Mesothelial cell of epicardium (in vitro differentiated cells): ENCODE measurements around the gene CUL4A. TPM values are rescaled to one million over a fixed set of nuclear protein-coding genes. Genes with fewer than 3 reads are reported as not detected.
A peak's percentile ranks its signal among the peaks of the same experiment; 100 is the strongest.
"Not testable (repeated sequence)": the region's sequence is repeated elsewhere in the genome, so short reads cannot be mapped to it uniquely, and the experiment has no call there.

Source experiments
- DNase-seq, 2 experiments: peaks; one replicate each; pipeline ENCODE4 v3.0.0; 2021; ENCODE audit warnings: low spot score in 2 of 2; ENCODE audit not compliant: unreplicated experiment in 2 of 2
- H3K27ac Mint-ChIP-seq: 2 replicates; pipeline ENCODE4 v1.8.0; 2021; ENCODE audit warnings: mixed read lengths
- H3K27me3 Mint-ChIP-seq: 2 replicates; pipeline ENCODE4 v1.8.0; 2021; ENCODE audit warnings: low read depth, mixed read lengths
- H3K36me3 Mint-ChIP-seq: 2 replicates; pipeline ENCODE4 v1.8.0; 2021; ENCODE audit warnings: mixed read lengths
- H3K4me1 Mint-ChIP-seq: 2 replicates; pipeline ENCODE4 v1.8.0; 2021; ENCODE audit warnings: mixed read lengths
- H3K4me3 Mint-ChIP-seq: 2 replicates; pipeline ENCODE4 v1.8.0; 2021; ENCODE audit warnings: mild to moderate bottlenecking, moderate library complexity, mixed read lengths
- H3K9me3 Mint-ChIP-seq: 2 replicates; pipeline ENCODE4 v1.8.0; 2021; ENCODE audit warnings: mixed read lengths
- total RNA-seq: library from RNA; stranded (reverse); gene quantifications from 3 replicates; pipeline ENCODE4 v1.2.1, GENCODE V29; 2021
- TF ChIP-seq, protein P1 (sequence below): fragments of 200-600 bp; sonication (generic); IDR thresholded peaks from one replicate; pipeline ENCODE4 v1.5.0; 2021; ENCODE audit warnings: antibody characterized with exemption; ENCODE audit not compliant: unreplicated experiment

Gene CUL4A
- total RNA-seq = 74.4 to 79.8 TPM (median 75.3 TPM) in 3 replicates

DNA sequence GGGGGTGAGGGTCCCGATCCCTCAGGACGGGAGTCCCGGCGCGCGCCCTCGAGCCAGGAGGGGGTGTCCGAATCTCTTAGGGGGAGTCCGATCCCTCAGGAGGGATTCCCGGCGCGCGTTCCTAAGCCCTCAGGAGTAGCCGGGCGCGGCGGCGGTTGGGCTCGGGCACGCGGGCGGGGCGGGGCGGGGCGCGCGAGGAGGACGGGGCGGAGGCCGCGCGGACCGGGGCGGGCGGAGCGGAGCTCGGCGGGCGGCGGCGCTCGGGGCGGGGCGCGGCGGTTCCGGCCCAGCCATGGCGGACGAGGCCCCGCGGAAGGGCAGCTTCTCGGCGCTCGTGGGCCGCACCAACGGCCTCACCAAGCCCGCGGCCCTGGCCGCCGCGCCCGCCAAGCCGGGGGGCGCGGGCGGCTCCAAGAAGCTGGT, at the start of gene CUL4A:
Gene CUL4A, plus strand, starts transcription at position 278 of the 423 bp plus-strand sequence. Its CDS starts 15 bp downstream, at position 293.
- Mint-ChIP-seq H3K4me3 (peak within 1 kb of the TSS; percentile 87), H3K27me3 (no peaks in the 10 kb centered on the region), H3K27ac (peak within 1 kb of the TSS; percentile 87), H3K4me1 (peaks cover 40% of the 10 kb centered on the region), H3K9me3 (no peaks in the 10 kb centered on the region), H3K36me3 (peaks cover 9% of the 10 kb centered on the region)
- DNase-seq = peak; percentile 75 to 76
- TF ChIP-seq, protein P1, sequence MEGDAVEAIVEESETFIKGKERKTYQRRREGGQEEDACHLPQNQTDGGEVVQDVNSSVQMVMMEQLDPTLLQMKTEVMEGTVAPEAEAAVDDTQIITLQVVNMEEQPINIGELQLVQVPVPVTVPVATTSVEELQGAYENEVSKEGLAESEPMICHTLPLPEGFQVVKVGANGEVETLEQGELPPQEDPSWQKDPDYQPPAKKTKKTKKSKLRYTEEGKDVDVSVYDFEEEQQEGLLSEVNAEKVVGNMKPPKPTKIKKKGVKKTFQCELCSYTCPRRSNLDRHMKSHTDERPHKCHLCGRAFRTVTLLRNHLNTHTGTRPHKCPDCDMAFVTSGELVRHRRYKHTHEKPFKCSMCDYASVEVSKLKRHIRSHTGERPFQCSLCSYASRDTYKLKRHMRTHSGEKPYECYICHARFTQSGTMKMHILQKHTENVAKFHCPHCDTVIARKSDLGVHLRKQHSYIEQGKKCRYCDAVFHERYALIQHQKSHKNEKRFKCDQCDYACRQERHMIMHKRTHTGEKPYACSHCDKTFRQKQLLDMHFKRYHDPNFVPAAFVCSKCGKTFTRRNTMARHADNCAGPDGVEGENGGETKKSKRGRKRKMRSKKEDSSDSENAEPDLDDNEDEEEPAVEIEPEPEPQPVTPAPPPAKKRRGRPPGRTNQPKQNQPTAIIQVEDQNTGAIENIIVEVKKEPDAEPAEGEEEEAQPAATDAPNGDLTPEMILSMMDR = no peak

DNA sequence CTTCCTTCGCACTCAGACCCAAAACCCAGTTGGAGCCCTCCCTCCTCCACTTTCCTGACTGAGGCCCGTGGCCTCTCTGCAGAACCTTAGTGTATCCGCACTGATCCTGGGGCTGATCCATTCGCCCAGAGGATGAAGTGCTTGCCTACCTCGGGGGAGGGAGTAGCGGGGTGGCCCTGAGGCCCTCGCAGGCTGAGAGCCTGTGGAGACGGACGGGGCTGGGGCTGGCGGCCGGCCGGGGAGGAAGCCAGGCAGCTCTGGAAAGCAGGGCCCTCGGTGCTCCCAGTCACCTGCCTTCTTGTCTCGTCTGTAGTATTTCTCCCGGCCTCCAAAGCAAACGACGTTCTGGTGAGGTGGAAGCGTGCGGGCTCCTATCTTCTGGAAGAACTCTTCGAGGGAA, 49.7 kb upstream of the CUL4A start:
- Mint-ChIP-seq H3K27ac (no peak overlapping the region), H3K9me3 (peaks cover 5% of the 10 kb centered on the region), H3K4me3 (no peak overlapping the region), H3K27me3 (peaks cover 37% of the 10 kb centered on the region), H3K4me1 (peaks cover 7% of the 10 kb centered on the region), H3K36me3 (no peaks in the 10 kb centered on the region)
- TF ChIP-seq, protein P1 = no peak
- no peak for DNase-seq

DNA sequence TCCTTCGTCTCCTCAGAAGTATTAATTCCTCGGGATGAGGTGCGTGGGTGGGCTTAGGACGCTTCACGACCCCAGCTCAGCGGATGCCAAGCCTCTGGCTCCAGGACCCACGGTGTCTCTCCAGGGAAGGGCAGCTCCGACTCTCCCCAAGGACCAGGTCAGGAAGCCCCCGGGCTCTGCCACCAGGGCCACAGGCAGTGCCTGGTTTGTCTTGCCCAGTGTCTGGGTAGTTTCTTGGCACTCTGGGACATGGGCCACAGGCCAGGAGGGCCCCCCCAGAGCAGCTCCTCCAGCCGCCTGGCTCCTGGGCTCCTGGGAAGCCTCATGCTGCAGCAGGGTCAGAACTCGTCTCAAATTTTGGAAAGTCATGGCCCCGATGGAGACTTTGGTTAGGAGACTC, 48.4 kb upstream of the CUL4A start:
- H3K4me1 Mint-ChIP-seq = peaks cover 5% of the 10 kb centered on the region
- H3K27me3 Mint-ChIP-seq = peaks cover 37% of the 10 kb centered on the region
- no peaks in the 10 kb centered on the region for H3K9me3 Mint-ChIP-seq
- H3K4me3 Mint-ChIP-seq = no peak overlapping the region
- H3K27ac Mint-ChIP-seq = no peak overlapping the region
- H3K36me3 Mint-ChIP-seq = no peaks in the 10 kb centered on the region
- TF ChIP-seq, protein P1 = no peak
- no peak for DNase-seq

DNA sequence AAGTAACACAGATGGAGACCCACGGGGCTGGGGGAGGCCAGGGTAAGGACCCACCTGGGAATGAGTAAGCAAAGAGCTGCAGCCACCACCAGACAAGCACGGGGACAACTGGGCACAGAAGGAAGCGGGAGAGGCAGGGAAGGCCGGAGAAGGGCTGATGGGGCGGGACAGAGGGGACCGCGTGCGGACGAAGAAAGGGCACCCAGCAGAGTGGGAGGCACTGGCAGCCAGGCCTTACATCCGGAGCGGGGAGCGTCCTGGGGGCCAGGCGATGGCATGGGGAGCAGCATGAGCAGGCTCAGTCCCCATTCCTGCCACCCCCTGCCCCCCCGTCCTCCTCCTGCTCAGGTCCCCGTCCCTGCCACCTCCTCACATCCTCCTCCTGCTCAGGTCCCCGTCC, 48.0 kb upstream of the CUL4A start:
- no peak for DNase-seq
- H3K27ac Mint-ChIP-seq = no peak overlapping the region
- peaks cover 5% of the 10 kb centered on the region for H3K4me1 Mint-ChIP-seq
- no peak overlapping the region for H3K4me3 Mint-ChIP-seq
- peaks cover 3% of the 10 kb centered on the region for H3K36me3 Mint-ChIP-seq
- no peaks in the 10 kb centered on the region for H3K9me3 Mint-ChIP-seq
- peaks cover 37% of the 10 kb centered on the region for H3K27me3 Mint-ChIP-seq
- TF ChIP-seq, protein P1 = no peak

DNA sequence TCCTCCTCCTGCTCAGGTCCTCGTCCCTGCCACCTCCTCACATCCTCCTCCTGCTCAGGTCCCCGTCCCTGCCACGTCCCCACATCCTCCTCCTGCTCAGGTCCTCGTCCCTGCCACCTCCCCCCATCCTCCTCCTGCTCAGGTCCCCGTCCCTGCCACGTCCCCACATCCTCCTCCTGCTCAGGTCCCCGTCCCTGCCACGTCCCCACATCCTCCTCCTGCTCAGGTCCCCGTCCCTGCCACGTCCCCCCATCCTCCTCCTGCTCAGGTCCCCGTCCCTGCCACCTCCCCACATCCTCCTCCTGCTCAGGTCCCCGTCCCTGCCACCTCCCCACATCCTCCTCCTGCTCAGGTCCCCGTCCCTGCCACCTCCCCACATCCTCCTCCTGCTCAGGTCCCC, 47.4 kb upstream of the CUL4A start:
- not testable (repeated sequence) for H3K36me3 Mint-ChIP-seq, H3K9me3 Mint-ChIP-seq, DNase-seq, H3K27ac Mint-ChIP-seq, H3K4me3 Mint-ChIP-seq, H3K4me1 Mint-ChIP-seq
- H3K27me3 Mint-ChIP-seq = peaks cover 37% of the 10 kb centered on the region

DNA sequence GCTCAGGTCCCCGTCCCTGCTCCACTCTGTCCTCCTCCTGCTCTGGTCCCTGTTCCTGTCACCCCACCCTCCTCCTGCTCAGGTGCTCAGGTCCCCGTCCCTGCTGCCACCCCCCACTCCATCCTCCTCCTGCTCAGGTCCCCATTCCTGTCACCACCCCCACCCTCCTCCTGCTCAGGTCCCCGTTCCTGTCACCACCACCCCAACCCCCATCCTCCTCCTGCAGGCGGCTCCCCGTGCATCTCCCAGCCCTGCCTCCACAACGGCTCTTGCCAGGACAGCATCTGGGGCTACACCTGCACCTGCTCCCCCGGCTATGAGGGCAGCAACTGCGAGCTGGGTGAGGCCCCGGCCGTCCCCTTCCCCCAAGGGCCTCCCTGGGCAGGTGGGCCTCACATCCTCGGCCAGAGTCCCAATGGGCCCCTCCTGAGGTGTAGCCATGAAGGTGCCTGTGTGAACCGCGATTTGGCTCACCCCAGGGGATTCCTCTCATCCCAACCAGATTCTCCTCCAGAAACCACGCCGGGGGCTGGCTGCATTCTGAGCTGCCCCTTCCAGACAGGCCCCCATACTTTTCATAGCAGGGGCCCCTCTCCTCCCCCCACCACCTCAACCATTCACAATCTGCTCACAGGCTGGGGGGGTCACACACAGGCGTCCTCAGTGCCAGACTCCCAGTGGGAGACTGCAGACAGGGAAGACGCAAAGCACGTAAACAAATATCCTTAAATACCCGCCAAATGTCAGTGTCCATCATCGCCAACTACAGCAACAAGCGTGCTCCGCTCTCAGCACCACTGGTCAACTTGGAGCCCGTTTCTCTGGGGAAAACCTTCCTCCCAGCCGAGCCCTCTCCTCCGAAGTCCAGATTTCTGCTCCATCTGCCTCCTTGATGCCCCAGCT, 46.4 kb upstream of the CUL4A start:
- no peak for DNase-seq
- H3K27ac Mint-ChIP-seq = no peak overlapping the region

More for the DNA sequence above, 46.4 kb upstream of the CUL4A start:
- peaks cover 5% of the 10 kb centered on the region for H3K4me1 Mint-ChIP-seq
- H3K4me3 Mint-ChIP-seq = no peak overlapping the region
- peaks cover 33% of the 10 kb centered on the region for H3K27me3 Mint-ChIP-seq
- TF ChIP-seq, protein P1 = no peak
- H3K36me3 Mint-ChIP-seq = peaks cover 14% of the 10 kb centered on the region
- peaks cover 11% of the 10 kb centered on the region for H3K9me3 Mint-ChIP-seq
